ENCODE data around the gene CSN1S1. TPM values are rescaled to one million over a fixed set of nuclear protein-coding genes. Genes with fewer than 3 reads are reported as not detected.

The CSN1S1 gene
- total and polyA plus RNA-seq, 2 of the 13 experiments (the other 11 are each of a cell fraction or from before 2014, with no cell fraction given): not detected

DNA sequence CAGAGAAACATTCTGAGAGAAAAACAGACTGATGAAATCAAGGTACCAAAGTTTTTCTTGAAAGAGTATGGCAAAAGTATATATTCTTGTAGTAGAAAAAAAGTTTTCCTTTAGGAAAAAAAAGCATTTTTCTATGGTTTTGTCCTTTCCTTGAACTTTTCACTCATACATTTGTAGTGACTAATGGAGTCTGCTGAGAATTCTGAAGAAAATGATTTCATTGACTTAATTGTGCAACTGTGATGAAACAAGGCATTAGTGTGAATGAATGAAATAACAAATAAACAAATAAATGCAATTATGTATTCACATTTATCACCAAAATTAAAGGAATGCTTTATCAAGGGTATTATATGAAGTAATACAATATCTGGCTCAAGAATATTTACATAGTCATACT lies 5.7 kb downstream of the CSN1S1 start (continued):
- TF ChIP-seq, protein P1, sequence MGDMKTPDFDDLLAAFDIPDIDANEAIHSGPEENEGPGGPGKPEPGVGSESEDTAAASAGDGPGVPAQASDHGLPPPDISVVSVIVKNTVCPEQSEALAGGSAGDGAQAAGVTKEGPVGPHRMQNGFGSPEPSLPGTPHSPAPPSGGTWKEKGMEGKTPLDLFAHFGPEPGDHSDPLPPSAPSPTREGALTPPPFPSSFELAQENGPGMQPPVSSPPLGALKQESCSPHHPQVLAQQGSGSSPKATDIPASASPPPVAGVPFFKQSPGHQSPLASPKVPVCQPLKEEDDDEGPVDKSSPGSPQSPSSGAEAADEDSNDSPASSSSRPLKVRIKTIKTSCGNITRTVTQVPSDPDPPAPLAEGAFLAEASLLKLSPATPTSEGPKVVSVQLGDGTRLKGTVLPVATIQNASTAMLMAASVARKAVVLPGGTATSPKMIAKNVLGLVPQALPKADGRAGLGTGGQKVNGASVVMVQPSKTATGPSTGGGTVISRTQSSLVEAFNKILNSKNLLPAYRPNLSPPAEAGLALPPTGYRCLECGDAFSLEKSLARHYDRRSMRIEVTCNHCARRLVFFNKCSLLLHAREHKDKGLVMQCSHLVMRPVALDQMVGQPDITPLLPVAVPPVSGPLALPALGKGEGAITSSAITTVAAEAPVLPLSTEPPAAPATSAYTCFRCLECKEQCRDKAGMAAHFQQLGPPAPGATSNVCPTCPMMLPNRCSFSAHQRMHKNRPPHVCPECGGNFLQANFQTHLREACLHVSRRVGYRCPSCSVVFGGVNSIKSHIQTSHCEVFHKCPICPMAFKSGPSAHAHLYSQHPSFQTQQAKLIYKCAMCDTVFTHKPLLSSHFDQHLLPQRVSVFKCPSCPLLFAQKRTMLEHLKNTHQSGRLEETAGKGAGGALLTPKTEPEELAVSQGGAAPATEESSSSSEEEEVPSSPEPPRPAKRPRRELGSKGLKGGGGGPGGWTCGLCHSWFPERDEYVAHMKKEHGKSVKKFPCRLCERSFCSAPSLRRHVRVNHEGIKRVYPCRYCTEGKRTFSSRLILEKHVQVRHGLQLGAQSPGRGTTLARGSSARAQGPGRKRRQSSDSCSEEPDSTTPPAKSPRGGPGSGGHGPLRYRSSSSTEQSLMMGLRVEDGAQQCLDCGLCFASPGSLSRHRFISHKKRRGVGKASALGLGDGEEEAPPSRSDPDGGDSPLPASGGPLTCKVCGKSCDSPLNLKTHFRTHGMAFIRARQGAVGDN (CRISPR knock-in tag; IDR thresholded peaks at IDR 0.05): no peak
- TF ChIP-seq SSRP1 (CRISPR knock-in tag; IDR thresholded peaks at IDR 0.05) (no peak), ELF3 (CRISPR knock-in tag; IDR thresholded peaks at IDR 0.05) (no peak), ZNF101 (CRISPR knock-in tag; IDR thresholded peaks at IDR 0.05; ENCODE audit: borderline replicate concordance, low read depth) (no peak), KMT2A (CRISPR knock-in tag; IDR thresholded peaks at IDR 0.05) (no peak)

DNA sequence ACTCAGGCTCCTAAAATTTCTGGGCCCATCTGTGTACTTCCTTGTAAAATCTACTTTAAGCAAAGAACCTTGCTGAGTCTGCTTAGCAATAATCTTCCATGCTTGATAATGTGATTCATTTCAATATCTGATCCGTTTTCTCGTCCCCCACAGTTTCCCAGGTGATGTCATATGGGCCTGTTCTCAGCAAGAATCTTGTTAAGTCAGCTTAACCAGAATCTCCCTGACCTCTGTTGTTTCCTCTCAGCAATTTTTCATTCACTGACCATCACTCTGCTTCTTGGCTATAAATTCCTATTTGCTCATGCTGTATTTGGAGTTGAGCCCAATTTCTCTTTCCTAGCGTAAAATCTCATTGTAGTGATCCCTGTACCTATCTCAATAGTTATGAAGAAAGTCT lies 20.7 kb downstream of the CSN1S1 start:
- no peaks in the 10 kb centered on the region for H4K20me1 ChIP-seq (ENCODE audit: insufficient read depth, low read length)
- no peak overlapping the region for H2AFZ ChIP-seq (ENCODE audit: low read length)
- H3K36me3 ChIP-seq (replicated peaks in 1 of 2; ENCODE audit: control insufficient read depth in 1 of 2, insufficient read depth in 2 of 2, low read length in 2 of 2): no peaks in the 10 kb centered on the region
- ATAC-seq (no peak), FAIRE-seq (no peak), DNase-seq (ENCODE audit: low spot score) (no peak)
- WGBS (ENCODE audit: low lambda C conversion rate): 19% methylated on average over 3 of the region's 3 CpGs
- no peaks in the 10 kb centered on the region for H3K79me2 ChIP-seq (ENCODE audit: insufficient read depth, low read length)
- no peak overlapping the region for H3K4me3 ChIP-seq (replicated peaks in 1 of 3; ENCODE audit: insufficient read depth in 1 of 3, low read depth in 2 of 3, low read length in 3 of 3)
- no peaks in the 10 kb centered on the region for H3K4me1 ChIP-seq (ENCODE audit: insufficient read depth, low read length)
- H3K27me3 ChIP-seq (ENCODE audit: control insufficient read depth in 1 of 2, insufficient read depth in 2 of 2, low read length in 2 of 2): no peaks in the 10 kb centered on the region
- ChIA-PET POLR2A (no interaction called here), CTCF (ENCODE audit: low intra/inter-chr PET ratio, low total read pairs) (no interaction called here)
- no TSS peak for BruUV-seq (replicated peaks)
- H3K27ac ChIP-seq (ENCODE audit: extremely low read length, insufficient read depth, low read length): no peak overlapping the region
- H3K9me3 ChIP-seq (ENCODE audit: low read length): no peaks in the 10 kb centered on the region
- intact Hi-C loops (cut with micrococcal nuclease; ENCODE audit: unreplicated experiment) (no loop called here), in situ Hi-C loops (cut with HindIII; ENCODE audit: extremely low pct_ligation_motif_present, low pct_unique_long_range_greater_than_20kb) (no loop called here)
- no peak overlapping the region for H3K4me2 ChIP-seq (ENCODE audit: low read depth, low read length)
- no peak overlapping the region for H3K9ac ChIP-seq (ENCODE audit: insufficient read depth, low read depth, low read length)
- TF ChIP-seq ZNF3 (CRISPR knock-in tag; IDR thresholded peaks at IDR 0.05): no peak
- TF ChIP-seq ZNF788 (CRISPR knock-in tag; IDR thresholded peaks at IDR 0.05; ENCODE audit: borderline replicate concordance): no peak
- no peak for TF ChIP-seq NAIF1 (CRISPR knock-in tag; IDR thresholded peaks at IDR 0.05; ENCODE audit: borderline replicate concordance)
- TF ChIP-seq NFIC (IDR thresholded peaks at IDR 0.05; ENCODE audit: low read length): no peak
- no peak for TF ChIP-seq GATAD2A (CRISPR knock-in tag; IDR thresholded peaks at IDR 0.05)
- TF ChIP-seq, protein P2, sequence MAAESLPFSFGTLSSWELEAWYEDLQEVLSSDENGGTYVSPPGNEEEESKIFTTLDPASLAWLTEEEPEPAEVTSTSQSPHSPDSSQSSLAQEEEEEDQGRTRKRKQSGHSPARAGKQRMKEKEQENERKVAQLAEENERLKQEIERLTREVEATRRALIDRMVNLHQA (CRISPR knock-in tag; IDR thresholded peaks at IDR 0.05): no peak
- TF ChIP-seq ZNF264 (CRISPR knock-in tag; IDR thresholded peaks at IDR 0.05): no peak
- no peak for TF ChIP-seq ZNF501 (CRISPR knock-in tag; IDR thresholded peaks at IDR 0.05)
- TF ChIP-seq ARID2 (CRISPR knock-in tag; IDR thresholded peaks at IDR 0.05; ENCODE audit: borderline replicate concordance): no peak
- TF ChIP-seq ZNF225 (CRISPR knock-in tag; IDR thresholded peaks at IDR 0.05): no peak
- TF ChIP-seq ZNF367 (CRISPR knock-in tag; IDR thresholded peaks at IDR 0.05; ENCODE audit: borderline replicate concordance): no peak
- no peak for TF ChIP-seq PHF21A (CRISPR knock-in tag; IDR thresholded peaks at IDR 0.05)
- TF ChIP-seq, protein P3, sequence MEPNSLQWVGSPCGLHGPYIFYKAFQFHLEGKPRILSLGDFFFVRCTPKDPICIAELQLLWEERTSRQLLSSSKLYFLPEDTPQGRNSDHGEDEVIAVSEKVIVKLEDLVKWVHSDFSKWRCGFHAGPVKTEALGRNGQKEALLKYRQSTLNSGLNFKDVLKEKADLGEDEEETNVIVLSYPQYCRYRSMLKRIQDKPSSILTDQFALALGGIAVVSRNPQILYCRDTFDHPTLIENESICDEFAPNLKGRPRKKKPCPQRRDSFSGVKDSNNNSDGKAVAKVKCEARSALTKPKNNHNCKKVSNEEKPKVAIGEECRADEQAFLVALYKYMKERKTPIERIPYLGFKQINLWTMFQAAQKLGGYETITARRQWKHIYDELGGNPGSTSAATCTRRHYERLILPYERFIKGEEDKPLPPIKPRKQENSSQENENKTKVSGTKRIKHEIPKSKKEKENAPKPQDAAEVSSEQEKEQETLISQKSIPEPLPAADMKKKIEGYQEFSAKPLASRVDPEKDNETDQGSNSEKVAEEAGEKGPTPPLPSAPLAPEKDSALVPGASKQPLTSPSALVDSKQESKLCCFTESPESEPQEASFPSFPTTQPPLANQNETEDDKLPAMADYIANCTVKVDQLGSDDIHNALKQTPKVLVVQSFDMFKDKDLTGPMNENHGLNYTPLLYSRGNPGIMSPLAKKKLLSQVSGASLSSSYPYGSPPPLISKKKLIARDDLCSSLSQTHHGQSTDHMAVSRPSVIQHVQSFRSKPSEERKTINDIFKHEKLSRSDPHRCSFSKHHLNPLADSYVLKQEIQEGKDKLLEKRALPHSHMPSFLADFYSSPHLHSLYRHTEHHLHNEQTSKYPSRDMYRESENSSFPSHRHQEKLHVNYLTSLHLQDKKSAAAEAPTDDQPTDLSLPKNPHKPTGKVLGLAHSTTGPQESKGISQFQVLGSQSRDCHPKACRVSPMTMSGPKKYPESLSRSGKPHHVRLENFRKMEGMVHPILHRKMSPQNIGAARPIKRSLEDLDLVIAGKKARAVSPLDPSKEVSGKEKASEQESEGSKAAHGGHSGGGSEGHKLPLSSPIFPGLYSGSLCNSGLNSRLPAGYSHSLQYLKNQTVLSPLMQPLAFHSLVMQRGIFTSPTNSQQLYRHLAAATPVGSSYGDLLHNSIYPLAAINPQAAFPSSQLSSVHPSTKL (CRISPR knock-in tag; IDR thresholded peaks at IDR 0.05): no peak

Data from HepG2 (cell line).